ENCODE results near the gene TUBGCP2.

The TUBGCP2 gene

GRCh38 chr10:133308421-133309099 is at the start of gene TUBGCP2, which contains the start of gene ZNF511:
Gene TUBGCP2, minus strand, starts transcription at chr10:133308872. Its CDS starts 5,931 bp downstream, at chr10:133302941.
Gene ZNF511, plus strand, starts transcription at chr10:133308914. Its CDS starts 30 bp downstream, at chr10:133308944.
- DNase-seq: peak in 50 of 51 donors; percentile 47 to 96 (median 82)

- DNase-seq: peak in 10 of 51 donors; percentile 8 to 47 (median 28)
Observed at GRCh38 chr10:133357285-133358161, 48.9 kb upstream of the TUBGCP2 start, which contains the start of gene FUOM. Gene FUOM, minus strand, starts transcription at chr10:133358019. Its CDS starts 12 bp downstream, at chr10:133358007.

- DNase-seq: no peak
Observed at GRCh38 chr10:133356549-133357284, 48.0 kb upstream of the TUBGCP2 start.

GRCh38 chr10:133355991-133356390 is 47.3 kb upstream of the TUBGCP2 start:
- DNase-seq: no peak

- DNase-seq: no peak
Observed at GRCh38 chr10:133355266-133355665, 46.6 kb upstream of the TUBGCP2 start.

GRCh38 chr10:133354672-133355240 is 46.1 kb upstream of the TUBGCP2 start:
- no peak for DNase-seq

GRCh38 chr10:133353988-133354605 is 45.4 kb upstream of the TUBGCP2 start:
- no peak for DNase-seq

GRCh38 chr10:133353202-133353959 is 44.7 kb upstream of the TUBGCP2 start:
- no peak for DNase-seq

- DNase-seq: no peak
Observed at GRCh38 chr10:133351408-133352318, 43.0 kb upstream of the TUBGCP2 start.

- DNase-seq: no peak
Observed at GRCh38 chr10:133350950-133351329, 42.3 kb upstream of the TUBGCP2 start.

GRCh38 chr10:133350283-133350949 is 41.7 kb upstream of the TUBGCP2 start:
- no peak for DNase-seq

- DNase-seq: no peak
Observed at GRCh38 chr10:133349577-133350011, 40.9 kb upstream of the TUBGCP2 start.

- DNase-seq: no peak
Observed at GRCh38 chr10:133349160-133349568, 40.5 kb upstream of the TUBGCP2 start.

- no peak for DNase-seq
Observed at GRCh38 chr10:133347710-133348517, 39.2 kb upstream of the TUBGCP2 start.

GRCh38 chr10:133346413-133346812 is 37.7 kb upstream of the TUBGCP2 start:
- DNase-seq: no peak

GRCh38 chr10:133344236-133344635 is 35.6 kb upstream of the TUBGCP2 start:
- no peak for DNase-seq

- no peak for DNase-seq
Observed at GRCh38 chr10:133343558-133343957, 34.9 kb upstream of the TUBGCP2 start.

Measured in hypothalamus (tissue), 51 donors.